ENCODE measurements around the gene EML4. TPM values are rescaled to one million over a fixed set of nuclear protein-coding genes. Genes with fewer than 3 reads are reported as not detected.

The EML4 gene
- total RNA-seq, 1 experiment from 2014 or later = 38.3 TPM

- ATAC-seq = no peak
- no peaks in the 10 kb centered on the region for H3K27me3 ChIP-seq (ENCODE audit: low read length)
- H3K9me2 ChIP-seq (replicated peaks; ENCODE audit: low read length) = no peaks in the 10 kb centered on the region
- no peaks in the 10 kb centered on the region for H3K4me1 ChIP-seq (ENCODE audit: insufficient read depth, low read length)
- ChIA-PET POLR2A (ENCODE audit: unreplicated experiment) (no interaction called here), CTCF (no interaction called here)
- TF ChIP-seq EZH2 (IDR thresholded peaks at IDR 0.05; ENCODE audit: low read length, unreplicated experiment) = no peak
- no peaks in the 10 kb centered on the region for H3F3A ChIP-seq (ENCODE audit: low read length, unreplicated experiment)
- no peaks in the 10 kb centered on the region for H3K9me3 ChIP-seq (ENCODE audit: low read length)
- no peak overlapping the region for H3K4me2 ChIP-seq (ENCODE audit: low read length)
- H2AFZ ChIP-seq (ENCODE audit: low read length) = no peak overlapping the region
- no peaks in the 10 kb centered on the region for H4K20me1 ChIP-seq (ENCODE audit: low read length)
- DNase-seq = no peak
- H3K79me2 ChIP-seq (ENCODE audit: low read length) = peaks cover 14% of the 10 kb centered on the region
- H3K36me3 ChIP-seq (ENCODE audit: low read depth, low read length) = no peaks in the 10 kb centered on the region
- no TSS peak for BruUV-seq (replicated peaks)
- no peak overlapping the region for H3K9ac ChIP-seq (ENCODE audit: low read length)
- no peak overlapping the region for H3K4me3 ChIP-seq (ENCODE audit: low read length)
- intact Hi-C loops (cut with micrococcal nuclease) = no loop called here
- no peak overlapping the region for H3K27ac ChIP-seq (ENCODE audit: low read length)
Observed at GRCh38 chr2:42214669-42215068, 45.5 kb downstream of the EML4 start.

GRCh38 chr2:42216694-42217093, 47.5 kb downstream of the EML4 start:
- no peaks in the 10 kb centered on the region for H4K20me1 ChIP-seq (ENCODE audit: low read length)
- TF ChIP-seq EZH2phosphoT487 (IDR thresholded peaks at IDR 0.05; ENCODE audit: borderline replicate concordance, low read length) (no peak), EZH2 (IDR thresholded peaks at IDR 0.05; ENCODE audit: low read length, unreplicated experiment) (no peak), CTCF (conservative IDR thresholded peaks at IDR 0.05; ENCODE audit: low read depth, low read length) (no peak)
- BruUV-seq (replicated peaks) = no TSS peak
- no peaks in the 10 kb centered on the region for H3F3A ChIP-seq (ENCODE audit: low read length, unreplicated experiment)
- no peaks in the 10 kb centered on the region for H3K27me3 ChIP-seq (ENCODE audit: low read length)
- DNase-seq (no peak), ATAC-seq (no peak; the same call in 1 of the 2 replicates)
- POLR2A ChIA-PET (ENCODE audit: unreplicated experiment) = no interaction called here
- H3K9me3 ChIP-seq (ENCODE audit: low read length) = no peaks in the 10 kb centered on the region
- no peaks in the 10 kb centered on the region for H3K4me1 ChIP-seq (ENCODE audit: insufficient read depth, low read length)
- H3K9ac ChIP-seq (ENCODE audit: low read length) = no peak overlapping the region
- H3K79me2 ChIP-seq (ENCODE audit: low read length) = peaks cover 14% of the 10 kb centered on the region
- H2AFZ ChIP-seq (ENCODE audit: low read length) = no peak overlapping the region
- no peak overlapping the region for H3K4me3 ChIP-seq (ENCODE audit: low read length)
- CTCF ChIA-PET = no interaction called here
- H3K4me2 ChIP-seq (ENCODE audit: low read length) = no peak overlapping the region
- no peaks in the 10 kb centered on the region for H3K36me3 ChIP-seq (ENCODE audit: low read depth, low read length)
- intact Hi-C loops (cut with micrococcal nuclease) = no loop called here
- H3K9me2 ChIP-seq (replicated peaks; ENCODE audit: low read length) = no peaks in the 10 kb centered on the region
- H3K27ac ChIP-seq (ENCODE audit: low read length) = no peak overlapping the region

- no TSS peak for BruUV-seq (replicated peaks)
- Histone ChIP-seq H3K4me2 (ENCODE audit: low read length) (no peak overlapping the region), H3K9ac (ENCODE audit: low read length) (no peak overlapping the region), H3K9me2 (replicated peaks; ENCODE audit: low read length) (no peaks in the 10 kb centered on the region), H3K27me3 (ENCODE audit: low read length) (no peaks in the 10 kb centered on the region), H3K79me2 (ENCODE audit: low read length) (peaks cover 14% of the 10 kb centered on the region), H3K27ac (ENCODE audit: low read length) (no peak overlapping the region), H3K4me3 (ENCODE audit: low read length) (no peak overlapping the region), H2AFZ (ENCODE audit: low read length) (no peak overlapping the region), H3K36me3 (ENCODE audit: low read depth, low read length) (no peaks in the 10 kb centered on the region), H4K20me1 (ENCODE audit: low read length) (no peaks in the 10 kb centered on the region), H3F3A (ENCODE audit: low read length, unreplicated experiment) (no peaks in the 10 kb centered on the region), H3K9me3 (ENCODE audit: low read length) (no peaks in the 10 kb centered on the region), H3K4me1 (ENCODE audit: insufficient read depth, low read length) (no peaks in the 10 kb centered on the region)
- DNase-seq = no peak
- ChIA-PET CTCF (no interaction called here), POLR2A (ENCODE audit: unreplicated experiment) (no interaction called here)
- intact Hi-C loops (cut with micrococcal nuclease) = no loop called here
- ATAC-seq = no peak
- TF ChIP-seq CTCF (conservative IDR thresholded peaks at IDR 0.05; ENCODE audit: low read depth, low read length) (no peak), EZH2 (IDR thresholded peaks at IDR 0.05; ENCODE audit: low read length, unreplicated experiment) (no peak), EZH2phosphoT487 (IDR thresholded peaks at IDR 0.05; ENCODE audit: borderline replicate concordance, low read length) (no peak)
Observed at GRCh38 chr2:42217307-42217706, 48.2 kb downstream of the EML4 start.
